ENCODE measurements around the gene TRABD2A.

TRABD2A gene

GRCh38 chr2:84811839-84812431, 68.9 kb downstream of the TRABD2A start:
- Histone ChIP-seq H3K4me3 (ENCODE audit: low read length) (no peak overlapping the region), H3K36me3 (ENCODE audit: insufficient read depth, low read length) (no peaks in the 10 kb centered on the region), H3K9ac (ENCODE audit: low read depth, low read length) (no peak overlapping the region), H3K4me1 (ENCODE audit: insufficient read depth, low read length) (no peaks in the 10 kb centered on the region), H3K27me3 (ENCODE audit: insufficient read depth, low read length) (no peaks in the 10 kb centered on the region), H3K27ac (ENCODE audit: low read depth, low read length) (no peak overlapping the region), H3K9me3 (ENCODE audit: insufficient read depth, low read depth, low read length) (no peaks in the 10 kb centered on the region)
- WGBS, result 96% methylated on average over 6 of the region's 6 CpGs

- Histone ChIP-seq H3K9ac (ENCODE audit: low read depth, low read length) (no peak overlapping the region), H3K36me3 (ENCODE audit: insufficient read depth, low read length) (no peaks in the 10 kb centered on the region), H3K27ac (ENCODE audit: low read depth, low read length) (no peak overlapping the region), H3K27me3 (ENCODE audit: insufficient read depth, low read length) (no peaks in the 10 kb centered on the region), H3K4me3 (ENCODE audit: low read length) (no peak overlapping the region), H3K4me1 (ENCODE audit: insufficient read depth, low read length) (no peaks in the 10 kb centered on the region), H3K9me3 (ENCODE audit: insufficient read depth, low read depth, low read length) (no peaks in the 10 kb centered on the region)
- 91% methylated on average over 4 of the region's 4 CpGs for WGBS
Observed at GRCh38 chr2:84808279-84808678, 72.6 kb downstream of the TRABD2A start.

DNA sequence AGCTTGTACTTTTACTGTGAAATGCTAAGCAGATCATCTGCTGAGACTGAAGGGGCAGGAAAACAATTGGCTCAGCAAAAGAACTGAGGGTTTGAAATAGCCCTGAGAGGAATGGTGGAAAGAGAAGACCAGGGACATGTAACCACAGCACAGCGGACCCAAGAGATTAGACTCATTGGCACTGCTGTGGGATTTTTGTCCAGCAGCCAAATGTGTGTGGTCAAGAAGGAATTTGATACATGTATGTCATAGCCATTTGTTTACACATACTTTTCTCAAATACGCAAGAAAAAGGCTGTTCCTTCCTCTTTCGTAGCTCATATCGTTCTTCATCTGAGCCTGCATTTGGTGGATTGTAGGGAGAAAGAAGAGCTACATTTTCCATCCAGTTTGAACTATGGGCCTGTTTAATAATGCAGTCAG, 73.8 kb downstream of the TRABD2A start:
- H3K4me3 ChIP-seq (ENCODE audit: low read length), result no peak overlapping the region
- H3K4me1 ChIP-seq (ENCODE audit: insufficient read depth, low read length), result no peaks in the 10 kb centered on the region
- no peak overlapping the region for H3K9ac ChIP-seq (ENCODE audit: low read depth, low read length)
- WGBS, result 99% methylated on average over 4 of the region's 4 CpGs
- H3K36me3 ChIP-seq (ENCODE audit: insufficient read depth, low read length), result no peaks in the 10 kb centered on the region
- H3K9me3 ChIP-seq (ENCODE audit: insufficient read depth, low read depth, low read length), result no peaks in the 10 kb centered on the region
- H3K27ac ChIP-seq (ENCODE audit: low read depth, low read length), result no peak overlapping the region
- no peaks in the 10 kb centered on the region for H3K27me3 ChIP-seq (ENCODE audit: insufficient read depth, low read length)

- H3K27ac ChIP-seq (ENCODE audit: low read depth, low read length), result no peak overlapping the region
- whole genome bisulfite sequencing, result 90% methylated on average over 1 of the region's 1 CpG
- H3K9ac ChIP-seq (ENCODE audit: low read depth, low read length), result no peak overlapping the region
- no peak overlapping the region for H3K4me3 ChIP-seq (ENCODE audit: low read length)
- no peaks in the 10 kb centered on the region for H3K27me3 ChIP-seq (ENCODE audit: insufficient read depth, low read length)
- H3K36me3 ChIP-seq (ENCODE audit: insufficient read depth, low read length), result no peaks in the 10 kb centered on the region
- H3K4me1 ChIP-seq (ENCODE audit: insufficient read depth, low read length), result no peaks in the 10 kb centered on the region
- no peaks in the 10 kb centered on the region for H3K9me3 ChIP-seq (ENCODE audit: insufficient read depth, low read depth, low read length)
Observed at GRCh38 chr2:84805250-84805958, 75.5 kb downstream of the TRABD2A start.

DNA sequence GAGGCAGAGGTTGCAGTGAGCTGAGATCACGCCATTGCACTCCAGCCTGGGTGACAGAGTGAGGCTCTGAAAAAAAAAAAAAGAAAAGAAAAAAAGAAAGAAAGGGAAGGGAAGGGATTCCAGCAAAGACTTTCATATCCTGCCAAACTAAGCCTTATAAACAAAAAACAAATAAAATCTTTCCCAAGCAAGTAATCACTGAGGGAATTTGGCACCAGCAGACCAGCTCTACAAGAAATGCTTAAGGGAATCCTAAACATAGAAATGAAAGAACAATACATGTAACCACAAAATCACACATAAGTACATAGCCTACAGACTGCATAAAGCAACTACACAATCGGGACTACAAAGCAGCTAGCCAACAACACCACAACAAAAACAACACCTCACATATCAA, 79.1 kb downstream of the TRABD2A start:
- no peak overlapping the region for H3K27ac ChIP-seq (ENCODE audit: low read depth, low read length)
- no peaks in the 10 kb centered on the region for H3K36me3 ChIP-seq (ENCODE audit: insufficient read depth, low read length)
- peaks cover 9% of the 10 kb centered on the region for H3K4me1 ChIP-seq (ENCODE audit: insufficient read depth, low read length)
- 95% methylated on average over 2 of the region's 2 CpGs for WGBS
- H3K9ac ChIP-seq (ENCODE audit: low read depth, low read length), result no peak overlapping the region
- no peaks in the 10 kb centered on the region for H3K9me3 ChIP-seq (ENCODE audit: insufficient read depth, low read depth, low read length)
- no peak overlapping the region for H3K4me3 ChIP-seq (ENCODE audit: low read length)
- H3K27me3 ChIP-seq (ENCODE audit: insufficient read depth, low read length), result no peaks in the 10 kb centered on the region

GRCh38 chr2:84800194-84800805, 80.6 kb downstream of the TRABD2A start:
- Histone ChIP-seq H3K27me3 (ENCODE audit: insufficient read depth, low read length) (no peaks in the 10 kb centered on the region), H3K36me3 (ENCODE audit: insufficient read depth, low read length) (no peaks in the 10 kb centered on the region), H3K4me3 (ENCODE audit: low read length) (no peak overlapping the region), H3K9me3 (ENCODE audit: insufficient read depth, low read depth, low read length) (no peaks in the 10 kb centered on the region), H3K4me1 (ENCODE audit: insufficient read depth, low read length) (peaks cover 9% of the 10 kb centered on the region), H3K27ac (ENCODE audit: low read depth, low read length) (peak overlapping the region; percentile 69; the same call in 1 of the 2 replicates), H3K9ac (ENCODE audit: low read depth, low read length) (no peak overlapping the region)
- 90% methylated on average over 1 of the region's 1 CpG for WGBS

- Histone ChIP-seq H3K27ac (ENCODE audit: low read depth, low read length) (peak overlapping the region; percentile 69; the same call in 1 of the 2 replicates), H3K4me1 (ENCODE audit: insufficient read depth, low read length) (peaks cover 9% of the 10 kb centered on the region), H3K36me3 (ENCODE audit: insufficient read depth, low read length) (no peaks in the 10 kb centered on the region), H3K9me3 (ENCODE audit: insufficient read depth, low read depth, low read length) (no peaks in the 10 kb centered on the region), H3K9ac (ENCODE audit: low read depth, low read length) (no peak overlapping the region), H3K27me3 (ENCODE audit: insufficient read depth, low read length) (no peaks in the 10 kb centered on the region), H3K4me3 (ENCODE audit: low read length) (no peak overlapping the region)
- WGBS, result no CpG with 5 or more reads among the region's 1 CpG
Observed at GRCh38 chr2:84799772-84800171, 81.1 kb downstream of the TRABD2A start.

GRCh38 chr2:84797271-84797670, 83.6 kb downstream of the TRABD2A start:
- no peaks in the 10 kb centered on the region for H3K9me3 ChIP-seq (ENCODE audit: insufficient read depth, low read depth, low read length)
- H3K36me3 ChIP-seq (ENCODE audit: insufficient read depth, low read length), result no peaks in the 10 kb centered on the region
- H3K27ac ChIP-seq (ENCODE audit: low read depth, low read length), result no peak overlapping the region
- no peaks in the 10 kb centered on the region for H3K27me3 ChIP-seq (ENCODE audit: insufficient read depth, low read length)
- WGBS, result 96% methylated on average over 3 of the region's 3 CpGs
- H3K4me1 ChIP-seq (ENCODE audit: insufficient read depth, low read length), result peaks cover 9% of the 10 kb centered on the region
- no peak overlapping the region for H3K9ac ChIP-seq (ENCODE audit: low read depth, low read length)
- H3K4me3 ChIP-seq (ENCODE audit: low read length), result no peak overlapping the region

GRCh38 chr2:84796798-84797197, 84.1 kb downstream of the TRABD2A start:
- Histone ChIP-seq H3K9ac (ENCODE audit: low read depth, low read length) (no peak overlapping the region), H3K4me1 (ENCODE audit: insufficient read depth, low read length) (peaks cover 9% of the 10 kb centered on the region), H3K36me3 (ENCODE audit: insufficient read depth, low read length) (no peaks in the 10 kb centered on the region), H3K27me3 (ENCODE audit: insufficient read depth, low read length) (no peaks in the 10 kb centered on the region), H3K9me3 (ENCODE audit: insufficient read depth, low read depth, low read length) (no peaks in the 10 kb centered on the region), H3K4me3 (ENCODE audit: low read length) (no peak overlapping the region), H3K27ac (ENCODE audit: low read depth, low read length) (no peak overlapping the region)

GRCh38 chr2:84793641-84794040, 87.2 kb downstream of the TRABD2A start:
- no peaks in the 10 kb centered on the region for H3K36me3 ChIP-seq (ENCODE audit: insufficient read depth, low read length)
- H3K9me3 ChIP-seq (ENCODE audit: insufficient read depth, low read depth, low read length), result no peaks in the 10 kb centered on the region
- H3K9ac ChIP-seq (ENCODE audit: low read depth, low read length), result no peak overlapping the region
- 94% methylated on average over 3 of the region's 4 CpGs for WGBS
- H3K27me3 ChIP-seq (ENCODE audit: insufficient read depth, low read length), result no peaks in the 10 kb centered on the region
- no peaks in the 10 kb centered on the region for H3K4me1 ChIP-seq (ENCODE audit: insufficient read depth, low read length)
- no peak overlapping the region for H3K4me3 ChIP-seq (ENCODE audit: low read length)
- H3K27ac ChIP-seq (ENCODE audit: low read depth, low read length), result no peak overlapping the region

DNA sequence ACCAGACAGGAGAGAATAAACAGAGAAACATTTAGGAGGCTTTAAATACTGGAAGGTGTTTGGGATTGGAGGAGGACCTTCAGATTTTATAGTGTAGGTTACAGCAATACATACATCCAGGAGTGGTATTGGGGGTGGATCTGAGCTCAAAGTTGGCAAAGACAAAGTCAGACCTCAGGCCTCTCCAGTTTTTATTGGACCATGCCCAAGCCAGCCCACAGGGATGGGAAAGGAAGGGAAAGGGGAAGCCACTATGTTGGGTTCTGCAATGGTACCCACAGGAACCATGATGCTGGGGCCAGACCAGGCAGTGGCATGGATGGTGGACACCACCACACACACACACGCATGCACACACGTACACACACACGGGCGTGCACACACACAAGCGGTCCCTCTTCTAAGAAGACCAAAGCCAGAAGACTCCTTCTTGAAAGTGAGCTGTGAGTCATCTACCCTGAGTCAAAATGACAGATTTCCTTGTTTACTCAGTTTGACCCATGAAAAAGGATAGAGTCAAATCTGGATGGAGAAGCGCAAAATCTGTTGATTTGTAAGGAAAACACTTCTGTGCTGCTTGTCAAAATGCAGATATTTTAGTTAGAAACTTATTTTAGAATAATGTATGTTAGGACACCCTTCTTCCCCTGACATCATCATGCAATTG, 87.9 kb downstream of the TRABD2A start:
- Histone ChIP-seq H3K4me3 (ENCODE audit: low read length) (no peak overlapping the region), H3K27me3 (ENCODE audit: insufficient read depth, low read length) (no peaks in the 10 kb centered on the region), H3K9ac (ENCODE audit: low read depth, low read length) (no peak overlapping the region), H3K9me3 (ENCODE audit: insufficient read depth, low read depth, low read length) (no peaks in the 10 kb centered on the region), H3K4me1 (ENCODE audit: insufficient read depth, low read length) (no peaks in the 10 kb centered on the region), H3K27ac (ENCODE audit: low read depth, low read length) (no peak overlapping the region), H3K36me3 (ENCODE audit: insufficient read depth, low read length) (no peaks in the 10 kb centered on the region)
- 98% methylated on average over 6 of the region's 6 CpGs for WGBS

All from HUES64 (cell line).